NCI-H82 (cell line): ENCODE measurements around the gene DNAH9.
A peak's percentile ranks its signal among the peaks of the same experiment; 100 is the strongest.

ENCODE experiments used
- DNase-seq: peaks from one replicate; lab custom pipeline; 2025; lab: John Stamatoyannopoulos, UW

Gene DNAH9

GRCh38 chr17:11598274-11599221 is at the start of gene DNAH9:
Gene DNAH9 (plus strand): TSS chr17:11598470. CDS start chr17:11598499, 29 bp downstream.
- peak; percentile 100 for DNase-seq

GRCh38 chr17:11550431-11550830 is 47.8 kb upstream of the DNAH9 start:
- no peak for DNase-seq

- no peak for DNase-seq
Observed at GRCh38 chr17:11551442-11551841, 46.8 kb upstream of the DNAH9 start.

GRCh38 chr17:11553135-11553534 is 45.1 kb upstream of the DNAH9 start:
- no peak for DNase-seq

- no peak for DNase-seq
Observed at GRCh38 chr17:11554042-11554441, 44.2 kb upstream of the DNAH9 start.

- no peak for DNase-seq
Observed at GRCh38 chr17:11554542-11554941, 43.7 kb upstream of the DNAH9 start.

GRCh38 chr17:11555530-11555929 is 42.7 kb upstream of the DNAH9 start:
- no peak for DNase-seq

GRCh38 chr17:11557727-11558452 is 40.4 kb upstream of the DNAH9 start:
- DNase-seq: no peak

- DNase-seq: no peak
Observed at GRCh38 chr17:11558681-11559234, 39.5 kb upstream of the DNAH9 start.

GRCh38 chr17:11559601-11560000 is 38.7 kb upstream of the DNAH9 start:
- DNase-seq: no peak

GRCh38 chr17:11561281-11561680 is 37.0 kb upstream of the DNAH9 start:
- DNase-seq: no peak

GRCh38 chr17:11561702-11562101 is 36.6 kb upstream of the DNAH9 start:
- no peak for DNase-seq

- no peak for DNase-seq
Observed at GRCh38 chr17:11564589-11565380, 33.5 kb upstream of the DNAH9 start.

- no peak for DNase-seq
Observed at GRCh38 chr17:11565591-11565990, 32.7 kb upstream of the DNAH9 start.

GRCh38 chr17:11578998-11579397 is 19.3 kb upstream of the DNAH9 start:
- DNase-seq: no peak

- no peak for DNase-seq
Observed at GRCh38 chr17:11580677-11581076, 17.6 kb upstream of the DNAH9 start.

GRCh38 chr17:11582217-11582616 is 16.1 kb upstream of the DNAH9 start:
- DNase-seq: no peak

- no peak for DNase-seq
Observed at GRCh38 chr17:11583306-11583992, 14.8 kb upstream of the DNAH9 start.

- no peak for DNase-seq
Observed at GRCh38 chr17:11589716-11590115, 8.6 kb upstream of the DNAH9 start.

- peak; percentile 91 for DNase-seq
Observed at GRCh38 chr17:11601661-11602060, 3.4 kb downstream of the DNAH9 start.

- DNase-seq: no peak
Observed at GRCh38 chr17:11608396-11608795, 10.1 kb downstream of the DNAH9 start.
